Epithelial cell of proximal tubule (primary cell): ENCODE data around the gene C2CD4D. TPM values are rescaled to one million over a fixed set of nuclear protein-coding genes. Genes with fewer than 3 reads are reported as not detected.

Experiments used
- DNase-seq: peaks from one replicate; pipeline ENCODE4 v3.0.0-alpha.2; 2011; ENCODE audit warnings: low read depth
- H3K4me3 ChIP-seq: 2 replicates; pipeline ENCODE4 v1.5.1; 2011; ENCODE audit warnings: low read depth, mild to moderate bottlenecking, low read length
- total RNA-seq: library from RNA; depleted of rRNA; stranded (reverse); fragments of >200 nt; gene quantifications from 2 replicates; pipeline ENCODE4 v1.2.3, GENCODE V29; 2015
- TF ChIP-seq, protein P1 (sequence below): conservative IDR thresholded peaks from 2 replicates; pipeline ENCODE4 v1.5.1; 2012; ENCODE audit warnings: low read depth, mild to moderate bottlenecking, low read length

Gene C2CD4D
- total RNA-seq, 1 donor from 2014 or later, result 1.0 TPM

DNA sequence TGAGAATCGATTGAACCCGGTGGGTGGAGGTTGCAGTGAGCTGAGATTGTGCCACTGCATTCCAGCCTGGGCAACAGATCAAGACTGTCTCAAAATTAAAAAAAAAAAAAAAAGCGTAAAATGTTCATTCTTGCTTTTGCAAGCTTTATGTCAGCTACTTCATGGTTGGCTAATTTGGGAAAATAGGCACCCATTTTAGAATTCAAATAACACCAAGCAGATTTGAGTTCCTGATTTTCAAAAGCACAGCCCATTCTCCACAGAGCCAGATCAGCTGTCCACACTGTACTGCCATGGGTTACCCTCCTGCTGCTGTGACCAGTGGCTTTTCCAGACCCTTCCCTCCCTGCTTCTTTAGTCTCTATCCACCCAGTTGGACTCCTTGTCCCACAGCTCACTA, 9.5 kb upstream of the C2CD4D start:
- TF ChIP-seq, protein P1, sequence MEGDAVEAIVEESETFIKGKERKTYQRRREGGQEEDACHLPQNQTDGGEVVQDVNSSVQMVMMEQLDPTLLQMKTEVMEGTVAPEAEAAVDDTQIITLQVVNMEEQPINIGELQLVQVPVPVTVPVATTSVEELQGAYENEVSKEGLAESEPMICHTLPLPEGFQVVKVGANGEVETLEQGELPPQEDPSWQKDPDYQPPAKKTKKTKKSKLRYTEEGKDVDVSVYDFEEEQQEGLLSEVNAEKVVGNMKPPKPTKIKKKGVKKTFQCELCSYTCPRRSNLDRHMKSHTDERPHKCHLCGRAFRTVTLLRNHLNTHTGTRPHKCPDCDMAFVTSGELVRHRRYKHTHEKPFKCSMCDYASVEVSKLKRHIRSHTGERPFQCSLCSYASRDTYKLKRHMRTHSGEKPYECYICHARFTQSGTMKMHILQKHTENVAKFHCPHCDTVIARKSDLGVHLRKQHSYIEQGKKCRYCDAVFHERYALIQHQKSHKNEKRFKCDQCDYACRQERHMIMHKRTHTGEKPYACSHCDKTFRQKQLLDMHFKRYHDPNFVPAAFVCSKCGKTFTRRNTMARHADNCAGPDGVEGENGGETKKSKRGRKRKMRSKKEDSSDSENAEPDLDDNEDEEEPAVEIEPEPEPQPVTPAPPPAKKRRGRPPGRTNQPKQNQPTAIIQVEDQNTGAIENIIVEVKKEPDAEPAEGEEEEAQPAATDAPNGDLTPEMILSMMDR, result no peak
- no peak for DNase-seq
- H3K4me3 ChIP-seq, result no peak overlapping the region

DNA sequence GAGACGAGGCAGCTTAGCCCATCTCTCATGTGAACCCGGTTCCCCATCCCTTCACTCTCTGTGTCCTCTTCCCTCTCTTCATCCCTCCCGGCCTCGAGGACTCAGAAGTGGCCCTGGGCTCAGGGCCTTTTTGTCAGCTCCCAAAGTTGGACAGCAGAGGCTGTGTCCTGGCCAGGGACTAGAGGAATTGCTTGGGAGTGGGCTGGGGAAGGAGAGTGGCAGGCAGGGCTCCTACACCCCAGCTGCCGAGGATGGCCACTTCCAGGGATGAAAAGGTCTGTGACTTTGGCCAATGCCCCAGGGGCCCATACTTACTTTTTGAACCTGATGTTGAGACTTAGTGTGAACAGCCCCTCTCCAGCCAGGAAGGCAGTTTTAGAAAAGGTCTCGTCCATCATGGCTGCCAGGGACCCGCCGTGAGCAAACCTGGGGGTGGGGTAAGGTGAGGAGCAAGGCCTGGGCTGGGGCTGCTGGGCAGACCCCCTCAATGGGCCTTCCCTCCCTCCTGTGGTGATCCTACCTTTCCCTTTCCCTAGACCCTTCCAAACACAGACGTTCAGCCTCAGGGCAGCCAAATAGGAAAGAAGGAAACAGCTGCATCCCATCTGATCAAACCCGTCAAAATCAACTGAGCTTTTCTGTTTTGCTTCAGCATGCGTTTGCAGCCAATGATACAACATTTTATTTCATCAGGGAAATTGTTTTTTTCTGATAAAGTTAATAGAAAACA, 8.4 kb upstream of the C2CD4D start:
- H3K4me3 ChIP-seq, result no peak overlapping the region
- no peak for DNase-seq
- TF ChIP-seq, protein P1, result no peak

DNA sequence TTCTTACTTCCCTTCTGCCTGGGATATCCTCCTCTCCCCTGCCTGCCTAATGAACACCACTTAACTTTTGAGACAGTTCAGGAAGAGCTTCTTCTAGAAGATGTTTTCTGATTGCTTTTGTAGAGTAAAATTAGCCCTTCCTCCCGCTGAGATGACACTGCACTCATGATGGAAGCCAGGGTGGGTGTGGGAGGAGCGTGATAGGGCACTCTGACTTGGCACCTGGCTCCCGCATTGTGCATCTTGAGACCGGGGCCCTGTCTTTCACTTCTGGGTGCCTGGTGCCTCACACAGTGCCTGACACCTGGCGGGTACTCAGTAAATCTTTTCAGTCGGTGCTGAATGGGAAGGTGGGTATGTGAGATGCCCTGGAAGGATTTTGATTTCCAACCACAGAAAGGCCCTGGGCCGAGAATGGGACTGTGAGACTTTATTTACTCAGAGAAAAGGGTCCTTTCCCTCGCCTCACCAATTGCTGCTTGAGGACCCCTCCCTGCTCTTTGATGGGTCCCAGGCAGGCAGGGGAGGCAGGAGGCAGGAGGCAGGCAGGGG, 7.1 kb upstream of the C2CD4D start:
- H3K4me3 ChIP-seq, result no peak overlapping the region
- no peak for DNase-seq
- TF ChIP-seq, protein P1, result no peak

DNA sequence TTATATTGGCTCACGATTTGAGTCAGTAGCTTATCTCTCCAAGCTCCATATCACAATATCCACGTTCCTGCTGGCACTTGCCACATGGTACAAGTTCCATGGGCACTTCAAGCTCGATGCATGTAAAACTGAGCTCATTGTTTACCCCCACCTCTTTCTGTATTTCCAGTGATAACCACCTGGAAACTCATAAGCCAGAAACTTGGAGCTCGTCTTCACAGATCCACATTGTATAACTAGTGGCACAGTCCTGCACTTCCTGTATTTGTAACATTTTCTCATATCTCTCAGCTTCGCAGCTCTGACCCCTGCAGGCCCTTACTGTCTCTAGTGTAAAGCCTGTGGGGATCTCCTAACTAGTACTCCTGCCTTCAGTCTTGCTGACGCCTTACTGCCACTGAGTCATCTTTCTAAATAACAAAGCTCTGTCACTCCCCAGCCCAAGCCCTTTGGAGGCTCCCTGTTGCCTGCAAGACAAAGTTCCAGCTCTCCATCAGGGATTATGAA, 6.5 kb upstream of the C2CD4D start:
- TF ChIP-seq, protein P1, result no peak

DNA sequence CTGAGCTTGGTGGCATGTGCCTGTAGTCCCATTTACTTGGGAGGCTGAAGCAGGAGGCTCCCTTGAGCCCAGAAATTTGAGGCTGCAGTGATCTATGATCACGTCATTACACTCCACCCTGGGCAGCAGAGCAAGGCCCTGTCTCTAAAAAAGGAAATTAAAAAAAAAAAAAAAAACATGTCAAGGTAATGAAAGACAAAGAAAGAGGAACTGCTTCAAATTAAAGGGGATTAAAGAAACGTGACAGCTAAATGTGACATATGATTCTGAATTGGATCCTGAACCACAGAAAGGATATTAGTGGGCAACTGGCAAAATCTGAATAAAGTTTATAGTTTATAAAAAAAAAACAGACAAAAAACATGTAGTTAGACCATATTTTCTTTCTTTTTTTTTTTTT, 3.8 kb upstream of the C2CD4D start:
- no peak overlapping the region for H3K4me3 ChIP-seq
- DNase-seq, result no peak
- TF ChIP-seq, protein P1, result no peak

More for the DNA sequence above, 6.5 kb upstream of the C2CD4D start:
- DNase-seq, result no peak
- no peak overlapping the region for H3K4me3 ChIP-seq

DNA sequence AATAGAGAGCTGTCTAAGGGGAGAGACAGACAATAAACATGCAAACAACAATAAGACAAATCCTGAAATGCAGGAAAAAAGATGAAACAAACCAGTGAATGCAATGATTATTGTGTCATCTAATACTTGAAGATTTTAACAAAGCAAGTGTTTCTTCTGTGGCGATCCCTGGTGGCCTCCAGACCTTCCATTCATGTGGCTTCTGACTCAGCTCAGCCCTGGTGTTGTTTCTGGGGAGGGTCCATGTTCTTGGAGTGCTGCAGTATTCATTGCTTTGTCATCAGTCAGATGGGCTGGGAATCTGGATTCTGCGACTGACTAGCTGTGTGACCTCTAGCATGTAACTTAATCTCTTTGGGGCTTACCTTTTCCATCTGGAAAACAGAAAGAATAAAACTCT, 1.5 kb upstream of the C2CD4D start:
- H3K4me3 ChIP-seq, result no peak overlapping the region
- TF ChIP-seq, protein P1, result no peak
- peak; percentile 67 for DNase-seq

DNA sequence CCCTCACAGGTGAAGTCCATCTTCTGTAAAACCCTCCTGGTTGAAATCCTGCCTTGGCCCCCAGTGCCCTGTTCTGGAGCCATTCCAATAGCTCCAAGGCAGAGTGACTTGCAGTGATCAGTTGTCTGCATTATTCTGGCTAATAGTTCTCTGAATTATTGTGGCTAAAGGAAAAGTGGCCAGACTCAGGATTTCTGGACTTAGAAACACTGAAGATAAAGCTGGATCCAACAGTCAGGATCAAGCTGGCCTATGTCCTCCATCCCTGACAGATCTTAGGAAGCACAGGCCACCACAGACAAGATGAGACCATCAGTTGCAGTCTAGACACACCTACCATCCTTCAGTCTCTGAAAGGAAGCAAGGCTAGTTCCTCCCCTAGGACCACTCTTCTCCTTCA, 801 bp upstream of the C2CD4D start:
- H3K4me3 ChIP-seq, result peak overlapping the region; percentile 6
- no peak for DNase-seq
- TF ChIP-seq, protein P1, result no peak
